ENCODE data around the gene WBP4. TPM values are rescaled to one million over a fixed set of nuclear protein-coding genes. Genes with fewer than 3 reads are reported as not detected.

The WBP4 gene
- total and polyA plus RNA-seq, 2 of the 13 experiments (the other 11 are each of a cell fraction or from before 2014, with no cell fraction given) = 6.7 to 11.7 TPM

DNA sequence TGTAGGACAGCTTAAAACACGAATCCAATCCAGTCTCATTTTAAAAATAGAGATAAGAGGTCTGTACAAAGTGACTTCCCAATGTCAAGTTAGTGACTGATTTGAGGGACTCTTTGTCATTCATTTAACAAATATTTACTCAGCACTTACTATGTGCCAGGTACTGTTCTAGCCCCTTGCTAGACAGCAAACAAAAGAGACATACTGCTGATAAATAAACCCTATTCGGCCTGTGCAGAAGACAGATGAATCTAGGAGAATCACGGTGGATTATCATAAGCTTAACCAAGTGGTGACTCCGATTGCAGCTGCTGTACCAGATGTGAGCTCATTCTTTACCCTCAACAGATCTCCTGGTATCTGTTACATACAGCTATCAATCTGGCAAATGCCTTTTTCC, 35.8 kb upstream of the WBP4 start (continued):
- no peak for TF ChIP-seq SALL2 (CRISPR knock-in tag; IDR thresholded peaks at IDR 0.05)
- no peak for TF ChIP-seq TEAD3 (CRISPR knock-in tag; optimal IDR thresholded peaks at IDR 0.05; ENCODE audit: borderline replicate concordance)
- no peak for TF ChIP-seq NFYC (CRISPR knock-in tag; IDR thresholded peaks at IDR 0.05)
- no peak for TF ChIP-seq CEBPB (IDR thresholded peaks at IDR 0.05; ENCODE audit: borderline replicate concordance, low read depth, low read length)
- TF ChIP-seq HOXD1 (CRISPR knock-in tag; IDR thresholded peaks at IDR 0.05) = 0 out of 2 replicates have a peak, but pooled peaks have one; percentile 25
- TF ChIP-seq FOXP1 (IDR thresholded peaks at IDR 0.05) = no peak
- TF ChIP-seq FOXP1 (CRISPR knock-in tag; IDR thresholded peaks at IDR 0.05) = peak; percentile 53; the same call in 1 of the 2 replicates
- TF ChIP-seq, protein P1, sequence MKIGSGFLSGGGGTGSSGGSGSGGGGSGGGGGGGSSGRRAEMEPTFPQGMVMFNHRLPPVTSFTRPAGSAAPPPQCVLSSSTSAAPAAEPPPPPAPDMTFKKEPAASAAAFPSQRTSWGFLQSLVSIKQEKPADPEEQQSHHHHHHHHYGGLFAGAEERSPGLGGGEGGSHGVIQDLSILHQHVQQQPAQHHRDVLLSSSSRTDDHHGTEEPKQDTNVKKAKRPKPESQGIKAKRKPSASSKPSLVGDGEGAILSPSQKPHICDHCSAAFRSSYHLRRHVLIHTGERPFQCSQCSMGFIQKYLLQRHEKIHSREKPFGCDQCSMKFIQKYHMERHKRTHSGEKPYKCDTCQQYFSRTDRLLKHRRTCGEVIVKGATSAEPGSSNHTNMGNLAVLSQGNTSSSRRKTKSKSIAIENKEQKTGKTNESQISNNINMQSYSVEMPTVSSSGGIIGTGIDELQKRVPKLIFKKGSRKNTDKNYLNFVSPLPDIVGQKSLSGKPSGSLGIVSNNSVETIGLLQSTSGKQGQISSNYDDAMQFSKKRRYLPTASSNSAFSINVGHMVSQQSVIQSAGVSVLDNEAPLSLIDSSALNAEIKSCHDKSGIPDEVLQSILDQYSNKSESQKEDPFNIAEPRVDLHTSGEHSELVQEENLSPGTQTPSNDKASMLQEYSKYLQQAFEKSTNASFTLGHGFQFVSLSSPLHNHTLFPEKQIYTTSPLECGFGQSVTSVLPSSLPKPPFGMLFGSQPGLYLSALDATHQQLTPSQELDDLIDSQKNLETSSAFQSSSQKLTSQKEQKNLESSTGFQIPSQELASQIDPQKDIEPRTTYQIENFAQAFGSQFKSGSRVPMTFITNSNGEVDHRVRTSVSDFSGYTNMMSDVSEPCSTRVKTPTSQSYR (CRISPR knock-in tag; IDR thresholded peaks at IDR 0.05; ENCODE audit: borderline replicate concordance) = no peak
- TF ChIP-seq KLF12 (CRISPR knock-in tag; IDR thresholded peaks at IDR 0.05; ENCODE audit: borderline replicate concordance) = no peak; the same call in 1 of the 2 replicates
- TF ChIP-seq, protein P2, sequence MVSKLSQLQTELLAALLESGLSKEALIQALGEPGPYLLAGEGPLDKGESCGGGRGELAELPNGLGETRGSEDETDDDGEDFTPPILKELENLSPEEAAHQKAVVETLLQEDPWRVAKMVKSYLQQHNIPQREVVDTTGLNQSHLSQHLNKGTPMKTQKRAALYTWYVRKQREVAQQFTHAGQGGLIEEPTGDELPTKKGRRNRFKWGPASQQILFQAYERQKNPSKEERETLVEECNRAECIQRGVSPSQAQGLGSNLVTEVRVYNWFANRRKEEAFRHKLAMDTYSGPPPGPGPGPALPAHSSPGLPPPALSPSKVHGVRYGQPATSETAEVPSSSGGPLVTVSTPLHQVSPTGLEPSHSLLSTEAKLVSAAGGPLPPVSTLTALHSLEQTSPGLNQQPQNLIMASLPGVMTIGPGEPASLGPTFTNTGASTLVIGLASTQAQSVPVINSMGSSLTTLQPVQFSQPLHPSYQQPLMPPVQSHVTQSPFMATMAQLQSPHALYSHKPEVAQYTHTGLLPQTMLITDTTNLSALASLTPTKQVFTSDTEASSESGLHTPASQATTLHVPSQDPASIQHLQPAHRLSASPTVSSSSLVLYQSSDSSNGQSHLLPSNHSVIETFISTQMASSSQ (IDR thresholded peaks at IDR 0.05; ENCODE audit: low read depth) = no peak; the same call in 1 of the 2 replicates
- TF ChIP-seq, protein P2 (CRISPR knock-in tag; IDR thresholded peaks at IDR 0.05; ENCODE audit: borderline replicate concordance) = peak; percentile 26; the same call in 1 of the 2 replicates
- TF ChIP-seq, protein P3, sequence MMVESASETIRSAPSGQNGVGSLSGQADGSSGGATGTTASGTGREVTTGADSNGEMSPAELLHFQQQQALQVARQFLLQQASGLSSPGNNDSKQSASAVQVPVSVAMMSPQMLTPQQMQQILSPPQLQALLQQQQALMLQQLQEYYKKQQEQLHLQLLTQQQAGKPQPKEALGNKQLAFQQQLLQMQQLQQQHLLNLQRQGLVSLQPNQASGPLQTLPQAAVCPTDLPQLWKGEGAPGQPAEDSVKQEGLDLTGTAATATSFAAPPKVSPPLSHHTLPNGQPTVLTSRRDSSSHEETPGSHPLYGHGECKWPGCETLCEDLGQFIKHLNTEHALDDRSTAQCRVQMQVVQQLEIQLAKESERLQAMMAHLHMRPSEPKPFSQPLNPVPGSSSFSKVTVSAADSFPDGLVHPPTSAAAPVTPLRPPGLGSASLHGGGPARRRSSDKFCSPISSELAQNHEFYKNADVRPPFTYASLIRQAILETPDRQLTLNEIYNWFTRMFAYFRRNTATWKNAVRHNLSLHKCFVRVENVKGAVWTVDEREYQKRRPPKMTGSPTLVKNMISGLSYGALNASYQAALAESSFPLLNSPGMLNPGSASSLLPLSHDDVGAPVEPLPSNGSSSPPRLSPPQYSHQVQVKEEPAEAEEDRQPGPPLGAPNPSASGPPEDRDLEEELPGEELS (CRISPR knock-in tag; IDR thresholded peaks at IDR 0.05) = peak; percentile 71
- TF ChIP-seq, protein P4, sequence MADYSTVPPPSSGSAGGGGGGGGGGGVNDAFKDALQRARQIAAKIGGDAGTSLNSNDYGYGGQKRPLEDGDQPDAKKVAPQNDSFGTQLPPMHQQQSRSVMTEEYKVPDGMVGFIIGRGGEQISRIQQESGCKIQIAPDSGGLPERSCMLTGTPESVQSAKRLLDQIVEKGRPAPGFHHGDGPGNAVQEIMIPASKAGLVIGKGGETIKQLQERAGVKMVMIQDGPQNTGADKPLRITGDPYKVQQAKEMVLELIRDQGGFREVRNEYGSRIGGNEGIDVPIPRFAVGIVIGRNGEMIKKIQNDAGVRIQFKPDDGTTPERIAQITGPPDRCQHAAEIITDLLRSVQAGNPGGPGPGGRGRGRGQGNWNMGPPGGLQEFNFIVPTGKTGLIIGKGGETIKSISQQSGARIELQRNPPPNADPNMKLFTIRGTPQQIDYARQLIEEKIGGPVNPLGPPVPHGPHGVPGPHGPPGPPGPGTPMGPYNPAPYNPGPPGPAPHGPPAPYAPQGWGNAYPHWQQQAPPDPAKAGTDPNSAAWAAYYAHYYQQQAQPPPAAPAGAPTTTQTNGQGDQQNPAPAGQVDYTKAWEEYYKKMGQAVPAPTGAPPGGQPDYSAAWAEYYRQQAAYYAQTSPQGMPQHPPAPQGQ (CRISPR knock-in tag; IDR thresholded peaks at IDR 0.05; ENCODE audit: borderline replicate concordance) = no peak
- no peak for TF ChIP-seq FOXO1 (CRISPR knock-in tag; IDR thresholded peaks at IDR 0.05)
- TF ChIP-seq KMT2A (CRISPR knock-in tag; IDR thresholded peaks at IDR 0.05) = no peak
- peak; percentile 21; the same call in 1 of the 2 replicates for TF ChIP-seq ELF3 (CRISPR knock-in tag; IDR thresholded peaks at IDR 0.05)
- no peak for TF ChIP-seq POLR2AphosphoS5 (IDR thresholded peaks at IDR 0.05; ENCODE audit: low read depth, low read length)
- no peak for TF ChIP-seq TBL1XR1 (IDR thresholded peaks at IDR 0.05; ENCODE audit: borderline replicate concordance, low read length, partially characterized antibody)
- peak; percentile 31; the same call in 1 of the 2 replicates for TF ChIP-seq RFXAP (CRISPR knock-in tag; IDR thresholded peaks at IDR 0.05; ENCODE audit: borderline replicate concordance)
- no peak for TF ChIP-seq ZNF83 (CRISPR knock-in tag; IDR thresholded peaks at IDR 0.05; ENCODE audit: borderline replicate concordance)

All from HepG2 (cell line).